GDM1 (cell line): Measurements from ENCODE around the gene JKAMP.

Experiments
- DNase-seq: peaks from one replicate; lab custom pipeline; 2025; lab: John Stamatoyannopoulos, UW

The JKAMP gene

GRCh38 chr14:59541731-59542130 is 57.4 kb downstream of the JKAMP start:
- DNase-seq, result no peak

GRCh38 chr14:59543873-59544272 is 59.6 kb downstream of the JKAMP start:
- no peak for DNase-seq

DNA sequence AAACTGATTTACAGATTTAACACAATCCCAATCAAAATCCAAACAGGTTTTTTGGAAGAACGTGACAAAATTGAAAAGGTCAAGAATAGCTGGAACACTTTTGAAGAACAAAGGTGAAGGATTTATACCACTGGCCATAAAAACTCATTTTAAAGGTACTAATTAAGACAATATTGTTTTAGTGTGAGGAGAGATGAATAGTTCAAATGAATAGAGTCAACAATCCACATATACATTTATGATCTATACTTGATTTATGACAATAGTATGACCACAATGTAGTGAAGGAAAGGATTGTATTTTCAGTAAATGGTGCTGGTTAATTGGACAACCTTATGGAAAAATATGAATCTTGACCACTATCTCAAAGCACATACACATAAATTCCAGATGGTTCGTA is 63.0 kb downstream of the JKAMP start:
- DNase-seq, result no peak
